ENCODE measurements around the gene NUDCD2.

The NUDCD2 gene

DNA sequence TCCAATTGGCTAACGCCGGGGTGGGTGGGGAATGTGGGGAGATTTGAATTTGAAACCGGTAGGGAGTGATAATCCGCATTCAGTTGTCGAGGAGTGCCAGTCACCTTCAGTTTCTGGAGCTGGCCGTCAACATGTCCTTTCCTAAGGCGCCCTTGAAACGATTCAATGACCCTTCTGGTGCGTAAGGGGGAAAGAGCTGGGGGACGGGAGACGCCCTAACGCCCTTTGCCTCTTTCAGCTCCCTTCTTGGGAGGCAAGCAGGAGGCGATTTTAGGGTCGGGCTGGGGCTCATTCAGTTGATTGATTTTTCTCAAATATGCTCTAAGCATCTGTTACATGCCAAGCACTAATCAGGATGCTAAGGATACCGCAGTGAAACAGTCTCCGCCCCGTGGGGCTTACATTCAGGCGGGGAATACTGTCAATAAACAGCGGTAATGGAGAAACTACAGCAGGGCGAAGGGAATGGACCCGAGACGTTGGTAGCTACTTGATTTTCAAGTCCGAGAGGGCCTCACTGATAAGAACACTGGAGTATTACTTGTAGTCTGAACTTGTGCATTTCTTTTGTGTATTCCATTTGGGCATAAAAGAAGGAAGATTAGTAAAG lies 765 bp upstream of the NUDCD2 start, which contains the start of gene HMMR:
HMMR (plus strand) TSS at position 71 of the 610 bp plus-strand sequence; CDS start at position 132, 61 bp downstream.
- TF ChIP-seq EZH2phosphoT487 (IDR thresholded peaks at IDR 0.05; ENCODE audit: low read length): no peak
- TF ChIP-seq, protein P1, sequence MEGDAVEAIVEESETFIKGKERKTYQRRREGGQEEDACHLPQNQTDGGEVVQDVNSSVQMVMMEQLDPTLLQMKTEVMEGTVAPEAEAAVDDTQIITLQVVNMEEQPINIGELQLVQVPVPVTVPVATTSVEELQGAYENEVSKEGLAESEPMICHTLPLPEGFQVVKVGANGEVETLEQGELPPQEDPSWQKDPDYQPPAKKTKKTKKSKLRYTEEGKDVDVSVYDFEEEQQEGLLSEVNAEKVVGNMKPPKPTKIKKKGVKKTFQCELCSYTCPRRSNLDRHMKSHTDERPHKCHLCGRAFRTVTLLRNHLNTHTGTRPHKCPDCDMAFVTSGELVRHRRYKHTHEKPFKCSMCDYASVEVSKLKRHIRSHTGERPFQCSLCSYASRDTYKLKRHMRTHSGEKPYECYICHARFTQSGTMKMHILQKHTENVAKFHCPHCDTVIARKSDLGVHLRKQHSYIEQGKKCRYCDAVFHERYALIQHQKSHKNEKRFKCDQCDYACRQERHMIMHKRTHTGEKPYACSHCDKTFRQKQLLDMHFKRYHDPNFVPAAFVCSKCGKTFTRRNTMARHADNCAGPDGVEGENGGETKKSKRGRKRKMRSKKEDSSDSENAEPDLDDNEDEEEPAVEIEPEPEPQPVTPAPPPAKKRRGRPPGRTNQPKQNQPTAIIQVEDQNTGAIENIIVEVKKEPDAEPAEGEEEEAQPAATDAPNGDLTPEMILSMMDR (IDR thresholded peaks at IDR 0.05; ENCODE audit: low read length): no peak
- no peak for TF ChIP-seq EZH2 (optimal IDR thresholded peaks at IDR 0.05; ENCODE audit: low read depth, low read length)
- H3K9me2 ChIP-seq (replicated peaks; ENCODE audit: insufficient read depth, low read length): no peaks in the 10 kb centered on the region

DNA sequence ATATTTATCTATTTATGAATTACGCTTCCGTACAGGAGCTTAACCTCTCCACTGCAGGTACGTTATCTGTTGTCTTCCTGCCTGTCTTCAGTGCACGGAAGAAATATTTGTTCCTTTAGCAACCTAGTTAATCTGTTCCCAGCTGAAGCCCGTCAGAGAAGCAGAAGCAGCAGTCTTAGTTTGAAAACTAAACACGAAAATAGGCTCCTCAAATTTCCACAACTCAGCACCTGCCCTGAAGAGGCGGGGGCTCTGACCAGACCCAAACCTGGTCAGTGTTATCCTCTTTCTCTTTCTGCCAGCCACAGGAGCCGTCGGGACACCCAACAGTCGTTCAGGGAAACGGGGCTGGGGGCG lies 462 bp downstream of the NUDCD2 start:
- Histone ChIP-seq H3K9me2 (replicated peaks; ENCODE audit: insufficient read depth, low read length) (no peaks in the 10 kb centered on the region), H3K4me2 (ENCODE audit: low read depth, low read length) (peak overlapping the region; percentile 86), H3K4me1 (ENCODE audit: low read length) (no peaks in the 10 kb centered on the region), H3K9ac (ENCODE audit: low read length) (peak overlapping the region; percentile 97), H3K27ac (ENCODE audit: low read length) (peak overlapping the region; percentile 98), H4K20me1 (ENCODE audit: insufficient read depth, low read length) (no peaks in the 10 kb centered on the region), H3F3A (ENCODE audit: insufficient read depth, low read length) (peaks cover 33% of the 10 kb centered on the region), H3K4me3 (ENCODE audit: low read length) (peak overlapping the region; percentile 94), H3K9me3 (replicated peaks; ENCODE audit: insufficient read depth, low read length) (no peaks in the 10 kb centered on the region), H3K27me3 (replicated peaks; ENCODE audit: insufficient read depth, low read length) (no peaks in the 10 kb centered on the region), H3K36me3 (replicated peaks; ENCODE audit: insufficient read depth, low read length) (no peaks in the 10 kb centered on the region), H2AFZ (ENCODE audit: low read length) (peak overlapping the region; percentile 91), H3K79me2 (ENCODE audit: low read length) (peaks cover 55% of the 10 kb centered on the region)
- peak; percentile 60 for DNase-seq
- TF ChIP-seq EZH2 (optimal IDR thresholded peaks at IDR 0.05; ENCODE audit: low read depth, low read length) (no peak), EZH2phosphoT487 (IDR thresholded peaks at IDR 0.05; ENCODE audit: low read length) (no peak)
- TF ChIP-seq, protein P1 (IDR thresholded peaks at IDR 0.05; ENCODE audit: low read length): no peak

More for the DNA sequence above, 765 bp upstream of the NUDCD2 start, which contains the start of gene HMMR:
- Histone ChIP-seq H3K79me2 (ENCODE audit: low read length) (peaks cover 65% of the 10 kb centered on the region), H2AFZ (ENCODE audit: low read length) (peak within 1 kb of the TSS; percentile 91), H3K27me3 (replicated peaks; ENCODE audit: insufficient read depth, low read length) (no peaks in the 10 kb centered on the region), H3K9ac (ENCODE audit: low read length) (peak within 1 kb of the TSS; percentile 97), H4K20me1 (ENCODE audit: insufficient read depth, low read length) (no peaks in the 10 kb centered on the region), H3K27ac (ENCODE audit: low read length) (peak within 1 kb of the TSS; percentile 98), H3K36me3 (replicated peaks; ENCODE audit: insufficient read depth, low read length) (no peaks in the 10 kb centered on the region; the same call in 1 of the 2 replicates), H3K4me1 (ENCODE audit: low read length) (no peaks in the 10 kb centered on the region), H3K9me3 (replicated peaks; ENCODE audit: insufficient read depth, low read length) (no peaks in the 10 kb centered on the region), H3F3A (ENCODE audit: insufficient read depth, low read length) (peaks cover 33% of the 10 kb centered on the region), H3K4me3 (ENCODE audit: low read length) (peak within 1 kb of the TSS; percentile 94), H3K4me2 (ENCODE audit: low read depth, low read length) (peak within 1 kb of the TSS; percentile 86)
- DNase-seq: peak; percentile 33

DNA sequence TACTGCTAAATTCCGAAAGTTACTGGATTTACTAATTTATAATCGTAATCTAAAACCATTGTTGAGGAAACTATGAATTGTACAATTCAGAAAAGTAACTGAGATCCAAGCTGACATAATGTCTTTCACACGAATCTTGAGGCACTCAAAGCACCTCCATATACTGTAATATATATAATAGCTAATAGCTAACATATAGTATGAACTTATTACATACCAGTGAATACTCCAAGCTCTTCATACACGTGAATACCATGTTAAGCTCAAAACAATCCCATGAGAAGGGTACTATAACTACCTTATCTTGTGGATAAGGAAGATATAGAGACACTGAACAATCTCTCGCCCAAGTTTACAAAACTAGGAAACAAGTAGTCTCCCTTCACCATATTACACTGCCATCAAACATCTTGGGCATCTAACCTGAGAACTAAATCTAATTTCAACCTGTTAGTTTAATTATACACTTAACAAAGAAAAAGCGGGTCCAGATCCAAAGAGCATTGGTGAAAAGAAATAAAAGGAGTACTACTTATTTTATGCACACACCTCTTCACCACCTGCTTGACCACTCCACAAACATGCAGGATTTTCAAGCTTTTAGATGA lies 1.0 kb downstream of the NUDCD2 start:
- Histone ChIP-seq H3K79me2 (ENCODE audit: low read length) (peaks cover 50% of the 10 kb centered on the region), H3K9ac (ENCODE audit: low read length) (peak overlapping the region; percentile 97), H3K4me2 (ENCODE audit: low read depth, low read length) (peak overlapping the region; percentile 86), H3K9me2 (replicated peaks; ENCODE audit: insufficient read depth, low read length) (no peaks in the 10 kb centered on the region), H3F3A (ENCODE audit: insufficient read depth, low read length) (peaks cover 33% of the 10 kb centered on the region), H3K36me3 (replicated peaks; ENCODE audit: insufficient read depth, low read length) (no peaks in the 10 kb centered on the region), H3K4me3 (ENCODE audit: low read length) (peak overlapping the region; percentile 94), H3K9me3 (replicated peaks; ENCODE audit: insufficient read depth, low read length) (no peaks in the 10 kb centered on the region), H3K27me3 (replicated peaks; ENCODE audit: insufficient read depth, low read length) (no peaks in the 10 kb centered on the region), H3K4me1 (ENCODE audit: low read length) (no peaks in the 10 kb centered on the region), H4K20me1 (ENCODE audit: insufficient read depth, low read length) (no peaks in the 10 kb centered on the region), H3K27ac (ENCODE audit: low read length) (peak overlapping the region; percentile 98), H2AFZ (ENCODE audit: low read length) (peak overlapping the region; percentile 91)
- TF ChIP-seq, protein P1 (IDR thresholded peaks at IDR 0.05; ENCODE audit: low read length): no peak
- no peak for TF ChIP-seq EZH2phosphoT487 (IDR thresholded peaks at IDR 0.05; ENCODE audit: low read length)
- no peak for TF ChIP-seq EZH2 (optimal IDR thresholded peaks at IDR 0.05; ENCODE audit: low read depth, low read length)
- DNase-seq: peak; percentile 9

Measured in MM.1S (cell line).